ENCODE data around the gene CLMN. TPM values are rescaled to one million over a fixed set of nuclear protein-coding genes. Genes with fewer than 3 reads are reported as not detected.

Gene CLMN
- total and polyA plus RNA-seq, 10 of the 15 experiments (the other 5 are each of a cell fraction or from before 2014, with no cell fraction given), result 7.8 to 49.3 (median 18.5) TPM

DNA sequence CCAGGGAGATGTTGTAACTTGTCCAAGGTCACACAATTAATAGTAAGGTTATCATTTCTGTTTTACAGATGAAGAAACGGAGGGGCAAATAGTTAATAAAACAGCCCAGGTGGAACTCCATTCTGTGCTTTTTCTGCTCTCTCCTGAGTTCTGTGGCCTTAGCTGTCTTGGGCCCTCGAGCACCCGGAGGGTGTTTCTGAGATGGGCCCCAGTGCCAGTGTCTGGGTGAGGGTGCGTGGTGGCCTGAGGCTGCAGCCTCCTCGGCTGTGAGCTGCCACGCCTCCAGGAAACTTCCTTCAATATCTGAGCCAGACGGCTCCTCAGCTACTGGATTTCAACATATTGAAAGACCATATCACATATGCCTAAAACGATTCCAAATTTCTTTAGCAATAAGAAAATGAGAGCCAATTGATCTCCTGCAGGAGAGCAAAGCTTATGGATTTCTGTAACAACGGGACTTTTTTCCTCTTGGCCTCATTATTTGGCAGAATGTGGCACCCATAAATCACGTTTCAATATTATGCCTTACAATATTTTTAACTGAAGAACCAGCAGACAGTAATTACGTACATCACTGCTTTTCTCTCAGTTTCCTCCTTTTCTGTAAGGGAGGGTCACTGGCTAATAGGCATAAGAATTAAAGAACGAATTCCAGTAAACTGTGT is 87.6 kb downstream of the CLMN start:
- peaks cover 18% of the 10 kb centered on the region for H3K4me1 ChIP-seq (ENCODE audit: control insufficient read depth, insufficient read depth, low read length)
- BruUV-seq (replicated peaks), result no TSS peak
- H3K27ac ChIP-seq (ENCODE audit: control insufficient read depth, insufficient read depth), result no peak overlapping the region
- FAIRE-seq (no peak), DNase-seq (ENCODE audit: low read depth, low spot score) (no peak), ATAC-seq (no peak)
- no peaks in the 10 kb centered on the region for H3K9me3 ChIP-seq (replicated peaks; ENCODE audit: control insufficient read depth, insufficient read depth, low read length)
- ChIA-PET CTCF (interaction anchor here (1.0 to 1.3 kb wide), 2 partner anchors 23 to 36 kb away, joined by 3 read pairs; no protein-coding TSS in a partner anchor), SMC1A (ENCODE audit: uncharacterized antibody, unreplicated experiment) (interaction anchor here (0.7 to 2.2 kb wide), 8 partner anchors 9 to 295 kb away, joined by 3 to 9 read pairs (median 3); no protein-coding TSS in a partner anchor), POLR2A (interaction anchor here (1.0 to 1.8 kb wide), 5 partner anchors 14 to 38 kb away, joined by 3 to 5 read pairs (median 3); no protein-coding TSS in a partner anchor), RAD21 (ENCODE audit: unreplicated experiment) (interaction anchor here (1.1 to 1.3 kb wide), 3 partner anchors 34 to 96 kb away, joined by 3 to 4 read pairs (median 4); no protein-coding TSS in a partner anchor)
- H4K20me1 ChIP-seq (ENCODE audit: control insufficient read depth, insufficient read depth), result no peaks in the 10 kb centered on the region
- no peaks in the 10 kb centered on the region for H3K79me2 ChIP-seq (ENCODE audit: control insufficient read depth, insufficient read depth, low read length)
- no peak overlapping the region for H2AFZ ChIP-seq (ENCODE audit: control insufficient read depth, low read depth, low read length)
- no peaks in the 10 kb centered on the region for H3K27me3 ChIP-seq (replicated peaks in 1 of 2; ENCODE audit: control insufficient read depth in 2 of 2, insufficient read depth in 2 of 2, low read length in 1 of 2)
- WGBS (ENCODE audit: insufficient coverage, insufficient replicate concordance, low lambda C conversion rate, missing lambda C conversion rate), result 40% methylated on average over 12 of the region's 12 CpGs
- no peak overlapping the region for H3K4me3 ChIP-seq
- in situ Hi-C loops (cut with MboI), result no loop called here
- intact Hi-C loops (cut with micrococcal nuclease; ENCODE audit: unreplicated experiment), result no loop called here
- no peaks in the 10 kb centered on the region for H3K36me3 ChIP-seq (ENCODE audit: control insufficient read depth in 2 of 2, insufficient read depth in 2 of 2, low read length in 1 of 2)
- no peak overlapping the region for H3K4me2 ChIP-seq (ENCODE audit: control insufficient read depth, insufficient read depth)
- no peak overlapping the region for H3K9ac ChIP-seq (ENCODE audit: control insufficient read depth, insufficient read depth, low read length)
- TF ChIP-seq RELA (IDR thresholded peaks at IDR 0.05; ENCODE audit: borderline replicate concordance, partially characterized antibody) (no peak), YBX1 (IDR thresholded peaks at IDR 0.05) (no peak), BMI1 (IDR thresholded peaks at IDR 0.05; ENCODE audit: borderline replicate concordance) (no peak), PAX8 (IDR thresholded peaks at IDR 0.05) (no peak), EP300 (IDR thresholded peaks at IDR 0.05; ENCODE audit: borderline replicate concordance in 1 of 2, control insufficient read depth in 1 of 2, low read depth in 2 of 2, low read length in 2 of 2) (no peak), CHD2 (IDR thresholded peaks at IDR 0.05; ENCODE audit: borderline replicate concordance, low read depth, low read length) (no peak), KDM1A (IDR thresholded peaks at IDR 0.05; ENCODE audit: borderline replicate concordance) (no peak), WRNIP1 (IDR thresholded peaks at IDR 0.05; ENCODE audit: borderline replicate concordance, low read depth, low read length) (no peak), SREBF2 (IDR thresholded peaks at IDR 0.05; ENCODE audit: low read length) (no peak), ZNF274 (IDR thresholded peaks at IDR 0.05; ENCODE audit: insufficient read depth, insufficient read length) (no peak)
- TF ChIP-seq, protein P1, sequence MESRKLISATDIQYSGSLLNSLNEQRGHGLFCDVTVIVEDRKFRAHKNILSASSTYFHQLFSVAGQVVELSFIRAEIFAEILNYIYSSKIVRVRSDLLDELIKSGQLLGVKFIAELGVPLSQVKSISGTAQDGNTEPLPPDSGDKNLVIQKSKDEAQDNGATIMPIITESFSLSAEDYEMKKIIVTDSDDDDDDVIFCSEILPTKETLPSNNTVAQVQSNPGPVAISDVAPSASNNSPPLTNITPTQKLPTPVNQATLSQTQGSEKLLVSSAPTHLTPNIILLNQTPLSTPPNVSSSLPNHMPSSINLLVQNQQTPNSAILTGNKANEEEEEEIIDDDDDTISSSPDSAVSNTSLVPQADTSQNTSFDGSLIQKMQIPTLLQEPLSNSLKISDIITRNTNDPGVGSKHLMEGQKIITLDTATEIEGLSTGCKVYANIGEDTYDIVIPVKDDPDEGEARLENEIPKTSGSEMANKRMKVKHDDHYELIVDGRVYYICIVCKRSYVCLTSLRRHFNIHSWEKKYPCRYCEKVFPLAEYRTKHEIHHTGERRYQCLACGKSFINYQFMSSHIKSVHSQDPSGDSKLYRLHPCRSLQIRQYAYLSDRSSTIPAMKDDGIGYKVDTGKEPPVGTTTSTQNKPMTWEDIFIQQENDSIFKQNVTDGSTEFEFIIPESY (IDR thresholded peaks at IDR 0.05), result no peak
- TF ChIP-seq, protein P2, sequence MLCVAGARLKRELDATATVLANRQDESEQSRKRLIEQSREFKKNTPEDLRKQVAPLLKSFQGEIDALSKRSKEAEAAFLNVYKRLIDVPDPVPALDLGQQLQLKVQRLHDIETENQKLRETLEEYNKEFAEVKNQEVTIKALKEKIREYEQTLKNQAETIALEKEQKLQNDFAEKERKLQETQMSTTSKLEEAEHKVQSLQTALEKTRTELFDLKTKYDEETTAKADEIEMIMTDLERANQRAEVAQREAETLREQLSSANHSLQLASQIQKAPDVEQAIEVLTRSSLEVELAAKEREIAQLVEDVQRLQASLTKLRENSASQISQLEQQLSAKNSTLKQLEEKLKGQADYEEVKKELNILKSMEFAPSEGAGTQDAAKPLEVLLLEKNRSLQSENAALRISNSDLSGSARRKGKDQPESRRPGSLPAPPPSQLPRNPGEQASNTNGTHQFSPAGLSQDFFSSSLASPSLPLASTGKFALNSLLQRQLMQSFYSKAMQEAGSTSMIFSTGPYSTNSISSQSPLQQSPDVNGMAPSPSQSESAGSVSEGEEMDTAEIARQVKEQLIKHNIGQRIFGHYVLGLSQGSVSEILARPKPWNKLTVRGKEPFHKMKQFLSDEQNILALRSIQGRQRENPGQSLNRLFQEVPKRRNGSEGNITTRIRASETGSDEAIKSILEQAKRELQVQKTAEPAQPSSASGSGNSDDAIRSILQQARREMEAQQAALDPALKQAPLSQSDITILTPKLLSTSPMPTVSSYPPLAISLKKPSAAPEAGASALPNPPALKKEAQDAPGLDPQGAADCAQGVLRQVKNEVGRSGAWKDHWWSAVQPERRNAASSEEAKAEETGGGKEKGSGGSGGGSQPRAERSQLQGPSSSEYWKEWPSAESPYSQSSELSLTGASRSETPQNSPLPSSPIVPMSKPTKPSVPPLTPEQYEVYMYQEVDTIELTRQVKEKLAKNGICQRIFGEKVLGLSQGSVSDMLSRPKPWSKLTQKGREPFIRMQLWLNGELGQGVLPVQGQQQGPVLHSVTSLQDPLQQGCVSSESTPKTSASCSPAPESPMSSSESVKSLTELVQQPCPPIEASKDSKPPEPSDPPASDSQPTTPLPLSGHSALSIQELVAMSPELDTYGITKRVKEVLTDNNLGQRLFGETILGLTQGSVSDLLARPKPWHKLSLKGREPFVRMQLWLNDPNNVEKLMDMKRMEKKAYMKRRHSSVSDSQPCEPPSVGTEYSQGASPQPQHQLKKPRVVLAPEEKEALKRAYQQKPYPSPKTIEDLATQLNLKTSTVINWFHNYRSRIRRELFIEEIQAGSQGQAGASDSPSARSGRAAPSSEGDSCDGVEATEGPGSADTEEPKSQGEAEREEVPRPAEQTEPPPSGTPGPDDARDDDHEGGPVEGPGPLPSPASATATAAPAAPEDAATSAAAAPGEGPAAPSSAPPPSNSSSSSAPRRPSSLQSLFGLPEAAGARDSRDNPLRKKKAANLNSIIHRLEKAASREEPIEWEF (IDR thresholded peaks at IDR 0.05; ENCODE audit: insufficient replicate concordance, low read depth, low read length), result no peak
- TF ChIP-seq, protein P3, sequence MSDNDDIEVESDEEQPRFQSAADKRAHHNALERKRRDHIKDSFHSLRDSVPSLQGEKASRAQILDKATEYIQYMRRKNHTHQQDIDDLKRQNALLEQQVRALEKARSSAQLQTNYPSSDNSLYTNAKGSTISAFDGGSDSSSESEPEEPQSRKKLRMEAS (IDR thresholded peaks at IDR 0.05; ENCODE audit: low read depth, low read length), result no peak

Measured in GM12878 (cell line).